Type B pancreatic cell (in vitro differentiated cells): Measurements from ENCODE around the gene ITPKB. TPM values are rescaled to one million over a fixed set of nuclear protein-coding genes. Genes with fewer than 3 reads are reported as not detected.
"Not testable (repeated sequence)": the region's sequence is repeated elsewhere in the genome, so short reads cannot be mapped to it uniquely, and the experiment has no call there.

Experiments
- DNase-seq: peaks from one replicate; pipeline ENCODE4 v3.0.0; 2021; ENCODE audit warnings: mixed read lengths; ENCODE audit not compliant: unreplicated experiment; ENCODE audit errors: extremely low spot score
- H3K27ac Mint-ChIP-seq: 2 replicates; pipeline ENCODE4 v1.8.0; 2021; ENCODE audit warnings: mild to moderate bottlenecking, mixed read lengths
- H3K27me3 Mint-ChIP-seq: 2 replicates; pipeline ENCODE4 v1.8.0; 2021; ENCODE audit warnings: mixed read lengths
- H3K36me3 Mint-ChIP-seq: 2 replicates; pipeline ENCODE4 v1.8.0; 2021; ENCODE audit warnings: mixed read lengths
- H3K4me1 Mint-ChIP-seq: one replicate; pipeline ENCODE4 v1.8.0; 2021; ENCODE audit warnings: mixed read lengths; ENCODE audit not compliant: unreplicated experiment
- H3K4me3 Mint-ChIP-seq: 2 replicates; pipeline ENCODE4 v1.8.0; 2021; ENCODE audit warnings: mild to moderate bottlenecking, mixed read lengths
- H3K9me3 Mint-ChIP-seq: 2 replicates; pipeline ENCODE4 v1.8.0; 2021; ENCODE audit warnings: mixed read lengths
- total RNA-seq: library from RNA; stranded (reverse); gene quantifications from 2 replicates; pipeline ENCODE4 v1.2.1, GENCODE V29; 2021; ENCODE audit warnings: low replicate concordance
- TF ChIP-seq, protein P1 (sequence below): fragments of 200-600 bp; sonication (generic); conservative IDR thresholded peaks from 2 replicates; pipeline ENCODE4 v1.5.0; 2021; ENCODE audit warnings: antibody characterized with exemption, mild to moderate bottlenecking

Gene ITPKB
- total RNA-seq, 1 donor from 2014 or later: 31.4 TPM

DNA sequence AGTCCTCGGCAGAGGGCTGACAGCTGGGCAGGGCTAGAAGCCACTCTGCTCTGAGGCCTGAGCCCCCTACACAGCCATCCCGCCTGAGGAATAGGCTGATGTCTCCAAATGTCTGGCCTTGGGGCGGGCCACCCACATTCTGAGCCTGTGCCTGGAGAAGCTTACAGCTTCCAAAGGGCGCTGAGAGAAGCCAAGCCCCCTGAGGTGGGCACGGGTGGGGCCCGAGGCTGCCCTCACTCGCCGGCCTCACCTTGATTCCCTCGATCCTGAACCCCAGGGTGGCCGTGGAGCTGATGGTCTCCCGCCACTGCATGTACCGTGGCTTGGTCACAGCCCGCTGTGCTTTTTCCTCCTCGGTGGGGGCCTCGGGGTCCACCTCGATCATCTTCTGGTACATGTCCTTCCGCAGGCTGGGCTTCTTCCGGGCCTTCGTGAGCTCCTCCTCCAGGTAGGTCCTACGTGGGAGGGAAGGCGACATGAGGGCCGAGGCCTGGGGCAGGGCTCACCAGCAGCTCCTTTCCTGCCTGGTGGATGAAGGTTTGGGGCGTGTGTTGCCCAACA is 97.3 kb downstream of the ITPKB start:
- TF ChIP-seq, protein P1, sequence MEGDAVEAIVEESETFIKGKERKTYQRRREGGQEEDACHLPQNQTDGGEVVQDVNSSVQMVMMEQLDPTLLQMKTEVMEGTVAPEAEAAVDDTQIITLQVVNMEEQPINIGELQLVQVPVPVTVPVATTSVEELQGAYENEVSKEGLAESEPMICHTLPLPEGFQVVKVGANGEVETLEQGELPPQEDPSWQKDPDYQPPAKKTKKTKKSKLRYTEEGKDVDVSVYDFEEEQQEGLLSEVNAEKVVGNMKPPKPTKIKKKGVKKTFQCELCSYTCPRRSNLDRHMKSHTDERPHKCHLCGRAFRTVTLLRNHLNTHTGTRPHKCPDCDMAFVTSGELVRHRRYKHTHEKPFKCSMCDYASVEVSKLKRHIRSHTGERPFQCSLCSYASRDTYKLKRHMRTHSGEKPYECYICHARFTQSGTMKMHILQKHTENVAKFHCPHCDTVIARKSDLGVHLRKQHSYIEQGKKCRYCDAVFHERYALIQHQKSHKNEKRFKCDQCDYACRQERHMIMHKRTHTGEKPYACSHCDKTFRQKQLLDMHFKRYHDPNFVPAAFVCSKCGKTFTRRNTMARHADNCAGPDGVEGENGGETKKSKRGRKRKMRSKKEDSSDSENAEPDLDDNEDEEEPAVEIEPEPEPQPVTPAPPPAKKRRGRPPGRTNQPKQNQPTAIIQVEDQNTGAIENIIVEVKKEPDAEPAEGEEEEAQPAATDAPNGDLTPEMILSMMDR: no peak
- peaks cover 6% of the 10 kb centered on the region for H3K36me3 Mint-ChIP-seq

DNA sequence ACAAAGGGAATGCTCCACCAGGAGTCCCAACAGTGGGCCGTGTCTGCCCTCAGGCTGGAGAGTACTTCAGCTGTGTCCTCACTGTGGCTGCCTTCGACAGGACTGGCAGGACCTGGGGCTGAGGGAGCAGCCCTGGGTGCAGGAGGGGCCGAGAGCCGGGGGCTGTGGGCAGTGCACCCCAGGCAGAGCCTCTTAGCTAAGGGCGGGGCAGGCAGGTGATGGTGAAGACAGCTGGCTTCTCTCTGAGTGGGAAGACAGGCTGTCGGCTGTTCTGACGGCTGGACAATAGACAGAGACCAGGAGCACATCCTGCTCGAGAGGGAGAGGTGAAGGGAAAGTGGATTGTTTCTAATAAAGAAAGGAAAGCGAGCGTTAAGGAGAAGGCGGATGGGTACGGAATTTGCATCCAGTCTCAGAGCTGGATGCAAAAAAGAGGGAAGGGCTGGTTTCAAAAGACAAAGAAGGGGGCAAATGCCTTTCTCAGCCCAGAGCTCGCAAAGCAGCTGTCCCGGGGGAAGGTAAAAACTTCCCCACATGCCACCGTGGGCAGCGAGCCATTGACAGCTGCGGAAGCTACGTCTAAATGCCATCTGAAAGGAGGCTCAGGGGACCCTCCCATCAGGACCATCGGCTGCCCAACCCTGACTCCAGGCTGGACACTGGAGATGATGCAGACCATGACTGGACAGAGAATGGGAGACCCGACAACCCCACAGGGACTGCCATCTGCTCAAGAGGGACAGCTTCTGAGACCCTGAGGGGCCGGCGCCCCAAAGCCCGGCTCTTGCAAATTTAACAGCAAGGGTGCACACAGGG is 98.6 kb downstream of the ITPKB start:
- Mint-ChIP-seq H3K4me3 (no peak overlapping the region), H3K36me3 (peaks cover 8% of the 10 kb centered on the region), H3K27me3 (no peaks in the 10 kb centered on the region), H3K9me3 (no peaks in the 10 kb centered on the region), H3K27ac (no peak overlapping the region), H3K4me1 (peaks cover 10% of the 10 kb centered on the region)
- TF ChIP-seq, protein P1: no peak
- no peak for DNase-seq

More for the DNA sequence above, 97.3 kb downstream of the ITPKB start:
- H3K4me3 Mint-ChIP-seq: no peak overlapping the region
- no peak overlapping the region for H3K27ac Mint-ChIP-seq
- DNase-seq: no peak
- no peaks in the 10 kb centered on the region for H3K9me3 Mint-ChIP-seq
- no peaks in the 10 kb centered on the region for H3K27me3 Mint-ChIP-seq
- peaks cover 15% of the 10 kb centered on the region for H3K4me1 Mint-ChIP-seq

DNA sequence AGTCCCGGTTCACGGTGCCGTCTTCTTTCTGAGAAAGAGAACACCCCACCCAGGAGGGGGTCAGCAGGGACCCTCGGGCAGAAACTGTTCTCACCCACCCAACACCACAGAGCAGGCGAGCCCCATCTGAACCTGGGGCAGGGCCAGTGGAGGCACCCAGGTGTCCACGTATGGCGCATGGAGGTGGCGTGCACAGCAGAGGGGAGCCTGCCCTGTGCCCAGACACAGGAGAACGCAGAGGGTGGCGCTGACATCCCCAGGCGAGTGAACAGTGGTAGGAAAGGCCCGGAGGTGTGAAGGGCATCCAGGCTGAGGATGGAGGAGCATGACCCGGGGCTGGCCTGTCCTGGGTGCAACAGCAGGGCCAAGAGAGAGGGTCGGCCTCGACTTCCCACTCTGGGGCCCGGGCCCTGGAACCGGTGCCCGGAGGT is 99.4 kb downstream of the ITPKB start:
- TF ChIP-seq, protein P1: no peak
- Mint-ChIP-seq H3K27me3 (no peaks in the 10 kb centered on the region), H3K36me3 (peaks cover 8% of the 10 kb centered on the region), H3K27ac (no peak overlapping the region), H3K4me3 (no peak overlapping the region), H3K4me1 (peaks cover 10% of the 10 kb centered on the region), H3K9me3 (no peaks in the 10 kb centered on the region)
- DNase-seq: no peak

DNA sequence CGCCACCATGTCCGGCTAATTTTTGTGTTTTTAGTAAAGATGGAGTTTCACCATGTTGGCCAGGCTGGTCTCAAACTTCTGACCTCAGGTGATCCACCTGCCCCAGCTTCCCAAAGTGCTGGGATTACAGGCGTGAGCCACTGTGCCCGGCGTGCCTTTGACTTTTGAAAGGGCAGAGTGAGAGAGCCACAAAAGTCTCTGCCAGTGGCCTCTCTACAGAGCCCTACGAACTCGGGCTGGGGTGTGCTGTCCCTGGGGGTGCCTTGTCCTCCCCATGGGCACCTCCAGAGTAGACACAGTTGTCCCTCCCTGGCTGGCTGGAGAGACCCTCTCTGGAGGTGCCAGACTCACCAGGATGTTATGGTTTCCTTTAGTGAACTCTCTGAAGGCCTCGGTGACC is 99.9 kb downstream of the ITPKB start:
- H3K36me3 Mint-ChIP-seq: peaks cover 12% of the 10 kb centered on the region
- H3K27me3 Mint-ChIP-seq, DNase-seq, H3K27ac Mint-ChIP-seq, H3K4me3 Mint-ChIP-seq, H3K4me1 Mint-ChIP-seq, H3K9me3 Mint-ChIP-seq: not testable (repeated sequence)

DNA sequence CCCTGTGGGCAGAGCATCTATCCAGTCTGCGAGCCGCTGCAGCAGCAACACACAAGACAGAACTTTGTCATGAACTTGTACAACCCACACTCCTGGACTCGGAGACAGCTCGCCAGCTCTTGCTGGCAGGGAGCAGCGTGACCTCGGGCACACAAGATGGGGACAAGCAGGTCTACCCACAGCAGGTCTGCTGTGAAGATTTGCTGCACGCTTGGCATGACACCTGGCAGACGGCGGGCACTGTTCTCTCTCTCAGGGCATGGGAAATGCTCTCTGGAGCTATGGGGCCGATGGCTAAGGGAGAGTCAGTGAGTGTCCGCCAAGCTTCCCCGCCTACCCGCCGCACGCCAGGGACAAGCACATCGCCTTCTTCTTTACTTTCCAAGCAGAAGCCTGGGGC is 100.5 kb downstream of the ITPKB start:
- TF ChIP-seq, protein P1: no peak
- no peak for DNase-seq
- no peaks in the 10 kb centered on the region for H3K27me3 Mint-ChIP-seq
- no peaks in the 10 kb centered on the region for H3K9me3 Mint-ChIP-seq
- peaks cover 8% of the 10 kb centered on the region for H3K4me1 Mint-ChIP-seq
- H3K27ac Mint-ChIP-seq: no peak overlapping the region
- no peak overlapping the region for H3K4me3 Mint-ChIP-seq
- peaks cover 13% of the 10 kb centered on the region for H3K36me3 Mint-ChIP-seq

DNA sequence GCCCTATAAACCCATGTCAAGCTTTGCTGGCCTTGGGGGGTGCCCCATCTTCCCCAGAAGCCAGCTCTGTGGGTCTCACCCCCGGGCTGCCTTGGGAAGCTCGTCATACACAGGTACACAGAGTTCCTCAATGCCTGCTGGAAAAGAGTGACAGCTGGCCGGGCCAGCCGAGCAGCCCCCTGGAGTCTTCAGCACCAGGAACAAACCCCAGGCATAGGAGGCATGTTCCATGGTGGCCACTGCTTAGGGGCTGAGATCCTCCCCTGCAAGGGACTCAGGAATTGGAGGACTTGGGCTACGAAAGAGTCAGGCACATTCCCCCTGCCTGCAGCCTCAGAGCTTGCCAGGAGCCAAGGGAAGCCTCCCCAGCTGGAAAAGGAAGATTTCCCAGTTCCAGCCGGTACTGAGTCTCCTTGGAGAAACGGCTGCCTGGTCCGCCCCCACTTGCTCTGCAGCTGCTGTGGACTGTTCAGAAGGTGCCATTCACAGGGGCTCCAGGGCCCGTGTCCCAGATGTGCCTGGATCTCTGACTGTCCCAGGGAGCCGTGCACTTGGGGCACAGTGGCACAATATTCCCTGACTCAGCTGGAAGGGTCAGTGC is 101.0 kb downstream of the ITPKB start:
- H3K9me3 Mint-ChIP-seq: no peaks in the 10 kb centered on the region
- H3K27ac Mint-ChIP-seq: no peak overlapping the region
- TF ChIP-seq, protein P1: no peak

More for the DNA sequence above, 101.0 kb downstream of the ITPKB start:
- peaks cover 13% of the 10 kb centered on the region for H3K36me3 Mint-ChIP-seq
- no peak for DNase-seq
- no peak overlapping the region for H3K4me3 Mint-ChIP-seq
- H3K4me1 Mint-ChIP-seq: peaks cover 4% of the 10 kb centered on the region
- no peaks in the 10 kb centered on the region for H3K27me3 Mint-ChIP-seq
